T follicular helper cell (primary cell): ENCODE results near the gene MSRB2.
A peak's percentile ranks its signal among the peaks of the same experiment; 100 is the strongest.

Source experiments
- DNase-seq: peaks from one replicate; pipeline ENCODE4 v3.0.0-alpha.2; 2020; ENCODE audit warnings: low read depth

Gene MSRB2

GRCh38 chr10:23111517-23112286, 16.3 kb downstream of the MSRB2 start:
- no peak for DNase-seq

- DNase-seq = no peak
Measured at GRCh38 chr10:23114228-23114850, 19.0 kb downstream of the MSRB2 start.

GRCh38 chr10:23116486-23117205, 21.3 kb downstream of the MSRB2 start:
- DNase-seq = no peak

- no peak for DNase-seq
Measured at GRCh38 chr10:23120001-23120934, 24.9 kb downstream of the MSRB2 start.

GRCh38 chr10:23121135-23121534, 25.8 kb downstream of the MSRB2 start:
- no peak for DNase-seq

GRCh38 chr10:23136462-23136861, 41.1 kb downstream of the MSRB2 start:
- no peak for DNase-seq

GRCh38 chr10:23139677-23140076, 44.3 kb downstream of the MSRB2 start:
- DNase-seq = no peak

DNA sequence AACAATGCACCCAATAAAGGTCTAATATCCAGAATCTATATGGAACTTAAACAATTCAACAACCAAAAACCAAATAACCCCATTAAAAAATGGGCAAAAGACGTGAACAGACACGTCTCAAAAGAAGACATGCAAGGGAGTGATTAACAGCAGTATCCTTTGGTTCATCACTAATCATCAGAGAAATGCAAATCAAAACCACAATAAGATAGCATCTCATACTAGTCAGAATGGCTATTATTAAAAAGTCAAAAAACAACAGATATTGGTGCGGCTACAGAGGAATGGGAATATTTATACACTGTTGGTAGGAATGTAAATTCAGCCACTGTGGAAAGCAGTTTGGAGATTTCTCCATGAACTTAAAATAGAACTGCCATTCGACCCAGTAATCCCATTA, 46.6 kb downstream of the MSRB2 start:
- no peak for DNase-seq

DNA sequence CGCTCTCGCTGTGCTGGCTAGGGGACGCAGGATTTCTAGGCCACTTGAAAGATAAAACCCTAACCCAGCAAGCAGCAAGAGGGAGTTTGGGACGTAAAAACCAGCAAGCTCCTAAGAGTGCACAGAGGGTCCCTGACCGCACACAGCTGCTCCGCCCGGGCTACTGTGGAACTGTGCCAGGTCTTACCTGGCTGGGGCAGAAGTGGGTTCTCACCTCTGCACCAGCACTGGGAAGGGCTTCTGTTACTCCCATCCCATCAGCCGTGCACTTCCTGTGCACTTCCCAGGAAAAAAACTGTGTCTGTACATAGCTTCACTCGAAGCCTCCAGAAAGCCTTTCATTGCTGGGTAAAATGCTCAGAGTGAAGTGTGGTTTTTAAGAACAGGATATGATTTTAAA, 50.9 kb downstream of the MSRB2 start:
- no peak for DNase-seq

- no peak for DNase-seq
Measured at GRCh38 chr10:23147035-23147434, 51.7 kb downstream of the MSRB2 start.

DNA sequence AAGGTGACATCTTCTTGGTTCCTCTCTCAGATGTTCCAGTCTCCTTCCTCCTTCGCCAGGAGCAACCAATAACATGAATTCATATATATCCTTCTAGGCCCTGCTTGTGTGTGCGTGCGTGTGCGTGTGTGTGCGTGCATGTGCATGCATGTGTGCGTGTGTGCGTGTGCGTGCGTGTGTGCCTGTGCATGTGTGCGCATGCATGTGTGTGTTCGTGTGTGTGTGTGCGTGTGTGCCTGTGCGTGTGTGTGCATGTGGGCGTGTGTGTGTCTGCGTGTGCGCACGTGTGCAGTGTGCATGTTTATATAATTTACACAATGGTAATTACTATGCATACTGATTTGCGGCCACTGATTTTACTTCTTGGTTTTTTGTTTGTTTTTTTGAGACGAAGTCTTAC, 52.8 kb downstream of the MSRB2 start:
- no peak for DNase-seq

- no peak for DNase-seq
Measured at GRCh38 chr10:23150091-23150490, 54.7 kb downstream of the MSRB2 start.

DNA sequence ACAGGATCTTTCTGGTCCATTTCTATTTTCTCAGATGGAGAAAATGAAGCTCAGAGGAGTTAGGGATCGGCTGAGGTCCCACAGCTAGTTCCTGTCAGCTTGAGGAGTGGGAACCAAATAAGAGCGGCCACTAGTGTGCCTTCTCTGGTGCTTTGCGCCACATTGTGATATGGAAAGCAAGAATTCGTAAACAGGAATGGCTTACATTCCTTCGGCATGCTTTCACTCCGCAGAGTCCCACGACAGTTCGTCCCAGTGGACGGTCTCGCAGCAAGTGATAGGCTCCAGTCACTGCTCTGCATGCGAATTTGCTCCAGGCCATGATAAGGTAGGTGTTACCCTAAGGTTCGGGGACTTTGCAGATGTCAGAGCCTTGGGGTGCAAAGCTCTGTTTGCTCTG, 55.2 kb downstream of the MSRB2 start:
- DNase-seq = no peak

- DNase-seq = no peak
Measured at GRCh38 chr10:23151071-23151470, 55.7 kb downstream of the MSRB2 start.

- no peak for DNase-seq
Measured at GRCh38 chr10:23155169-23155568, 59.8 kb downstream of the MSRB2 start.

DNA sequence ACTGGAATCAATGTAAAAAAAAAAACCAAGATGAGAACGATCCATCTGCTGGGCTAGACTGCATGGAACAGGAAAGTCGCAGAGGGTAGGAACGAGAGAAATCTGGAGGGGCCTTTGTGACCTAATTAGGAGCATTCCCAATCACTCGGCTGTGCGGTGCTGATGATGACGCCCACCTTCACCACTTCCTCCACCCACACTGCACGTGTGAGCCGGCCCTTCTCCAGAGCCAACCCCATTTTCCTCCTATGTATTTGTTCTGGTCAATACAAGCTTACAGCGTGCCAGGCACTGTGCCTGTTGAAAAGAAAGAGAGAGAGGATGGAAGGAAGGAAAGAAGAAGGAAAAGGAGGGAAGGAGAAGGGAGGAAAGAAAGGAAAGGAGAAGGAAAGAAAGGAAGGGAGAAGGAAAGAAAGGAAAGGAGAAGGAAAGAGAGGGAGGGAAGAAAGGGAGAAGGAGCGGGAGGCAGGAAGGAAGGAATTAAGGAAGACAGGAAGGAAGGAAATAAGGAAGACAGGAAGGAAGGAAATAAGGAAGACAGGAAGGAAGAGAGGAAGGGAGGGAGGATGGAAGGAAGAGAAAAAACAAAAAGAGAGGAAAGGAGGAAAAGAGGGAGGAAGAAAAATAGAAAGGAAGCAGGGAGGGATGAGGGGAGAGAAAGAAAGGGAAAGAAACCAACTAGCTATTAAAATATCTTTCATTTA, 61.2 kb downstream of the MSRB2 start:
- DNase-seq = no peak

GRCh38 chr10:23157239-23157681, 61.9 kb downstream of the MSRB2 start:
- DNase-seq = no peak

GRCh38 chr10:23157691-23158369, 62.5 kb downstream of the MSRB2 start:
- no peak for DNase-seq

DNA sequence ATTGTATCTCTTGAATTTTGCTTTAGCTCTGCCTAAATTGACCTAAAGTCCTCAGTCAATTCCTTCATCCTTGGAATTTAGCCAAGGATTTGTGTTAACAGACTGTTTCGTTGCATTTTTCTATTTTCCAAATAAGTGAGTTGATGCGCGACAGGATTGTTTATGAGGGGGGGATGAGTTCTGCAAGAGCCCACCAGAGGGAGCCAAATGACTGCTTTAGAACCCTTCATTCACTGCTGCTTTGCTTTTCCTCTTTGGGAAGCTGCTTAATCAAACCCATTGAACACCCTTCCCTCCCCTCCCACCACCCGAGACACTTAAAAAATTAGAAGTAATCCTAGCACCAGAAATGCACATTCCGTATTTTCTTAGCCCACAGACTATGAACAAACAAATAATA, 63.0 kb downstream of the MSRB2 start:
- peak; percentile 7 for DNase-seq

- no peak for DNase-seq
Measured at GRCh38 chr10:23171232-23171876, 76.0 kb downstream of the MSRB2 start.
